DOHH2 (cell line): ENCODE results near the gene SLC35F2.

Experiments used
- EZH2phosphoT487 ChIP-seq: fragments of 200-600 bp; sonication (generic); IDR thresholded peaks from 2 replicates; pipeline ENCODE4 v1.6.1; 2017; ENCODE audit warnings: borderline replicate concordance, mild to moderate bottlenecking, antibody characterized with exemption, low read length, moderate library complexity, mixed read lengths
- TF ChIP-seq, protein P1 (sequence below): fragments of 200-600 bp; sonication (generic); IDR thresholded peaks from one replicate; pipeline ENCODE4 v1.5.1; 2014; ENCODE audit warnings: antibody characterized with exemption, mild to moderate bottlenecking, low read depth, low read length; ENCODE audit not compliant: poor library complexity, severe bottlenecking

DNA sequence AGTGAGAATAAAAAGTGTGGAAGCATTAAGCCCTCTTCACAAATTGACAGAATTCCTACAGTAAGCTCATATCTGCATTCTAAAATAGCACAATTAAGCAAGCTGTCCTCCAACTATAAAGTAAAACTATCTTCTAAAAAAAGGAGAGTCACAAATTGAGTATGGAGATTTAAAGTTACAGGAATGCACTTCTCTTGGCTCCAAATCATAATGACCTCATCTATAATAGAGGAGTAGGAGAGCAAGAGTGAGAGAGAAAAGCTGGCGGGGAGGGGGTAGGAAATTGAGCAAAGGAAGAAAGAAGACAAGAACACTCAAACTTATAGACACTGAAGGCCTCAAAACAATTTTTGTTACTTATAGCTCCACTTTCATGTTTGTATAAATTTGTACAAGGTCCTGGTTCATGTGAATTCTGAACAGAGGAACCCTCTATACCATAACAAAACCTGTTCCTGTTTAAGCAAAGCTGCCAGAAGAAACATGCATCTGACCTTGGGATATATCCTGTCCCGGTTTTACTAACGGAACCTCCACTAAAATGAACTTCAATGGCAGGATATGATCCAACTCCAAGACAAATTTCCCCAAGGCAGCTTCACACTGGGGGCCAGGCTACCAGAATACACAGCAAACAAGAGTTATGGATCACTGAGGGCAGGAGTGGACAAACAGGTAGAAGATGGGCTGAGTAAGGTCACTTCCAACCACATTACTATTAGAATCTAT, 37.2 kb downstream of the SLC35F2 start:
- TF ChIP-seq, protein P1, sequence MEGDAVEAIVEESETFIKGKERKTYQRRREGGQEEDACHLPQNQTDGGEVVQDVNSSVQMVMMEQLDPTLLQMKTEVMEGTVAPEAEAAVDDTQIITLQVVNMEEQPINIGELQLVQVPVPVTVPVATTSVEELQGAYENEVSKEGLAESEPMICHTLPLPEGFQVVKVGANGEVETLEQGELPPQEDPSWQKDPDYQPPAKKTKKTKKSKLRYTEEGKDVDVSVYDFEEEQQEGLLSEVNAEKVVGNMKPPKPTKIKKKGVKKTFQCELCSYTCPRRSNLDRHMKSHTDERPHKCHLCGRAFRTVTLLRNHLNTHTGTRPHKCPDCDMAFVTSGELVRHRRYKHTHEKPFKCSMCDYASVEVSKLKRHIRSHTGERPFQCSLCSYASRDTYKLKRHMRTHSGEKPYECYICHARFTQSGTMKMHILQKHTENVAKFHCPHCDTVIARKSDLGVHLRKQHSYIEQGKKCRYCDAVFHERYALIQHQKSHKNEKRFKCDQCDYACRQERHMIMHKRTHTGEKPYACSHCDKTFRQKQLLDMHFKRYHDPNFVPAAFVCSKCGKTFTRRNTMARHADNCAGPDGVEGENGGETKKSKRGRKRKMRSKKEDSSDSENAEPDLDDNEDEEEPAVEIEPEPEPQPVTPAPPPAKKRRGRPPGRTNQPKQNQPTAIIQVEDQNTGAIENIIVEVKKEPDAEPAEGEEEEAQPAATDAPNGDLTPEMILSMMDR: no peak
- TF ChIP-seq EZH2phosphoT487: no peak
